Smooth muscle cell (in vitro differentiated cells): Measurements from ENCODE around the gene SCN7A. TPM values are rescaled to one million over a fixed set of nuclear protein-coding genes. Genes with fewer than 3 reads are reported as not detected.

Experiments used
- DNase-seq: peaks from one replicate; lab custom pipeline; 2025; ENCODE audit not compliant: unreplicated experiment; lab: John Stamatoyannopoulos, UW
- H2AFZ ChIP-seq: fragments of 200-600 bp; sonication (generic); 2 replicates; pipeline ENCODE4 v1.6.0; 2016; ENCODE audit warnings: antibody characterized with exemption, low read depth, mild to moderate bottlenecking
- H3F3A ChIP-seq: fragments of 200-600 bp; sonication (generic); 2 replicates; pipeline ENCODE4 v1.6.0; 2017; ENCODE audit warnings: antibody characterized with exemption, low read depth
- H3K27ac ChIP-seq: fragments of 200-600 bp; sonication (generic); 2 replicates; pipeline ENCODE4 v1.5.1; 2016; ENCODE audit warnings: low read depth, mild to moderate bottlenecking
- H3K27me3 ChIP-seq: fragments of 200-600 bp; sonication (generic); 2 replicates; pipeline ENCODE4 v1.6.1; 2016; ENCODE audit warnings: low read depth, mild to moderate bottlenecking
- H3K36me3 ChIP-seq: fragments of 200-600 bp; sonication (generic); 2 replicates; pipeline ENCODE4 v1.5.1; 2016; ENCODE audit warnings: low read depth
- H3K4me1 ChIP-seq: fragments of 200-600 bp; sonication (generic); 2 replicates; pipeline ENCODE4 v1.5.1; 2016; ENCODE audit warnings: low read depth
- H3K4me2 ChIP-seq: fragments of 200-600 bp; sonication (generic); 2 replicates; pipeline ENCODE4 v1.6.0; 2016; ENCODE audit warnings: mild to moderate bottlenecking
- H3K4me3 ChIP-seq: fragments of 200-600 bp; sonication (generic); 2 replicates; pipeline ENCODE4 v1.5.1; 2016; ENCODE audit warnings: mild to moderate bottlenecking
- H3K79me2 ChIP-seq: fragments of 200-600 bp; sonication (generic); 2 replicates; pipeline ENCODE4 v1.6.0; 2016; ENCODE audit warnings: low read depth, mild to moderate bottlenecking
- H3K9ac ChIP-seq: fragments of 200-600 bp; sonication (generic); 2 replicates; pipeline ENCODE4 v1.6.0; 2016; ENCODE audit warnings: low read depth
- H3K9me3 ChIP-seq: fragments of 200-600 bp; sonication (generic); replicated peaks from 2 replicates; pipeline ENCODE4 v1.5.1; 2016; ENCODE audit warnings: low read depth
- H4K20me1 ChIP-seq: fragments of 200-600 bp; sonication (generic); 2 replicates; pipeline ENCODE4 v1.6.0; 2016; ENCODE audit warnings: low read depth
- CTCF ChIP-seq: fragments of 200-600 bp; sonication (generic); IDR thresholded peaks from 2 replicates; pipeline ENCODE4 v1.5.1; 2017; ENCODE audit warnings: borderline replicate concordance, mild to moderate bottlenecking, antibody characterized with exemption; ENCODE audit not compliant: insufficient read depth, poor library complexity, severe bottlenecking
- WGBS: methylation state at CpG from one replicate; pipeline ENCODE4 v1.1.7; 2016; ENCODE audit warnings: low lambda C conversion rate; 5-methylcytosine and 5-hydroxymethylcytosine counted together
- polyA plus RNA-seq: library from polyadenylated mRNA; unstranded; fragments of >200 nt; fragmentation: Nextera tagmentation; extraction: Ambion mirVana; gene quantifications from 2 replicates; pipeline ENCODE4 v1.2.1, GENCODE V29; 2016
- total RNA-seq: library from RNA; depleted of rRNA; stranded (reverse); fragments of >200 nt; gene quantifications from 2 replicates; pipeline ENCODE4 v1.2.3, GENCODE V29; 2014

SCN7A gene
- total and polyA plus RNA-seq, 2 experiments from 2014 or later: not detected

- H3K79me2 ChIP-seq: no peaks in the 10 kb centered on the region
- no peaks in the 10 kb centered on the region for H3K9me3 ChIP-seq
- no peak for TF ChIP-seq CTCF
- H3K4me1 ChIP-seq: no peaks in the 10 kb centered on the region
- 92% methylated on average over 3 of the region's 3 CpGs for WGBS
- no peak overlapping the region for H3K4me2 ChIP-seq
- H3K27ac ChIP-seq: no peak overlapping the region
- no peak overlapping the region for H3K9ac ChIP-seq
- H3F3A ChIP-seq: no peaks in the 10 kb centered on the region
- no peaks in the 10 kb centered on the region for H3K36me3 ChIP-seq
- H3K4me3 ChIP-seq: no peak overlapping the region
- no peaks in the 10 kb centered on the region for H4K20me1 ChIP-seq
- no peak overlapping the region for H2AFZ ChIP-seq
- H3K27me3 ChIP-seq: no peaks in the 10 kb centered on the region
- no peak for DNase-seq
Measured at GRCh38 chr2:166406374-166406773, 87.7 kb downstream of the SCN7A start.

- Histone ChIP-seq H3K9me3 (no peaks in the 10 kb centered on the region), H3K9ac (no peak overlapping the region), H3K36me3 (no peaks in the 10 kb centered on the region), H4K20me1 (no peaks in the 10 kb centered on the region), H3K79me2 (no peaks in the 10 kb centered on the region), H3K4me1 (no peaks in the 10 kb centered on the region), H3F3A (no peaks in the 10 kb centered on the region), H3K4me3 (no peak overlapping the region), H2AFZ (no peak overlapping the region), H3K27ac (no peak overlapping the region), H3K27me3 (no peaks in the 10 kb centered on the region), H3K4me2 (no peak overlapping the region)
- 89% methylated on average over 6 of the region's 6 CpGs for WGBS
- no peak for DNase-seq
- no peak for TF ChIP-seq CTCF
Measured at GRCh38 chr2:166405569-166405926, 88.5 kb downstream of the SCN7A start.

- no peak overlapping the region for H3K27ac ChIP-seq
- no peaks in the 10 kb centered on the region for H3K79me2 ChIP-seq
- no peak for DNase-seq
- H3K4me3 ChIP-seq: no peak overlapping the region
- no peaks in the 10 kb centered on the region for H4K20me1 ChIP-seq
- H3K4me1 ChIP-seq: no peaks in the 10 kb centered on the region
- no peaks in the 10 kb centered on the region for H3K9me3 ChIP-seq
- H3K9ac ChIP-seq: no peak overlapping the region
- H3F3A ChIP-seq: no peaks in the 10 kb centered on the region
- no peak for TF ChIP-seq CTCF
- no peak overlapping the region for H2AFZ ChIP-seq
- no peaks in the 10 kb centered on the region for H3K27me3 ChIP-seq
- WGBS: 67% methylated on average over 2 of the region's 2 CpGs
- no peaks in the 10 kb centered on the region for H3K36me3 ChIP-seq
- H3K4me2 ChIP-seq: no peak overlapping the region
Measured at GRCh38 chr2:166404831-166405568, 89.0 kb downstream of the SCN7A start.

GRCh38 chr2:166394245-166394644 lies 99.8 kb downstream of the SCN7A start:
- no peaks in the 10 kb centered on the region for H3K36me3 ChIP-seq
- H3K9ac ChIP-seq: no peak overlapping the region
- WGBS: 93% methylated on average over 1 of the region's 1 CpG
- no peaks in the 10 kb centered on the region for H3F3A ChIP-seq
- no peak overlapping the region for H3K4me2 ChIP-seq
- H4K20me1 ChIP-seq: no peaks in the 10 kb centered on the region
- no peaks in the 10 kb centered on the region for H3K27me3 ChIP-seq
- H3K4me3 ChIP-seq: no peak overlapping the region
- H3K4me1 ChIP-seq: no peaks in the 10 kb centered on the region
- no peak for DNase-seq
- H3K79me2 ChIP-seq: no peaks in the 10 kb centered on the region
- H3K9me3 ChIP-seq: no peaks in the 10 kb centered on the region
- TF ChIP-seq CTCF: no peak
- H2AFZ ChIP-seq: no peak overlapping the region
- no peak overlapping the region for H3K27ac ChIP-seq
